Motor neuron (in vitro differentiated cells): ENCODE results near the gene MN1. TPM values are rescaled to one million over a fixed set of nuclear protein-coding genes. Genes with fewer than 3 reads are reported as not detected.

ENCODE experiments used
- ATAC-seq, 8 experiments: fragments of 200-7000 bp; cut with Tn5 transposase; replicated peaks in 6 of 8; 2 replicates each; pipeline ENCODE4 v1.8.0; 2021; ENCODE audit warnings: mild to moderate bottlenecking in 8 of 8, moderate library complexity in 8 of 8
- H3K27ac ChIP-seq, 2 donors: fragments of 250-450 bp; sonication (Bioruptor Pico); 2 replicates each; pipeline ENCODE4 v1.9.0; 2021; ENCODE audit warnings: antibody characterized with exemption in 2 of 2, mild to moderate bottlenecking in 2 of 2, moderate library complexity in 1 of 2
- H3K4me1 ChIP-seq, 2 donors: fragments of 250-450 bp; sonication (Bioruptor Pico); replicated peaks in 1 of 2; 2 replicates each; pipeline ENCODE4 v1.6.1; 2021; ENCODE audit warnings: antibody characterized with exemption in 2 of 2, mild to moderate bottlenecking in 2 of 2, moderate library complexity in 1 of 2
- H3K4me3 ChIP-seq, 5 donors: fragments of 250-450 bp; sonication (Bioruptor Pico); 2 replicates each; pipeline ENCODE4 v1.9.0; 2021; ENCODE audit warnings: antibody characterized with exemption in 5 of 5, mild to moderate bottlenecking in 5 of 5, moderate library complexity in 4 of 5
- WGBS, 10 experiments: fragments of 450-650 bp; shearing (Covaris generic); methylation state at CpG; one replicate each; pipeline ENCODE4 v1.0.0; 2022; 5-methylcytosine and 5-hydroxymethylcytosine counted together
- in situ Hi-C, 9 experiments: fragments of 400-800 bp; cut with MboI; loops; one replicate each; pipeline ENCODE4 v1.15.0; 2021; ENCODE audit warnings: low sequenced_read_pairs in 9 of 9, low pct_unique_long_range_greater_than_20kb in 2 of 9; ENCODE audit not compliant: unreplicated experiment in 9 of 9
- total RNA-seq, 8 experiments: library from RNA; unstranded; fragments of 300-600 nt; gene quantifications; 2 replicates each; pipeline versions ENCODE4 v1.2.3 to v1.2.4, GENCODE V29; 2022

Gene MN1
- total RNA-seq, 8 experiments from 2014 or later, result 4.2 to 11.2 (median 7.8) TPM

GRCh38 chr22:27785831-27786230, 15.7 kb downstream of the MN1 start:
- 44 to 100% (median 83%) methylated on average over 2 to 11 of the region's 12 CpGs; no CpG with 5 or more reads in 1 of the 10 experiments for WGBS, 10 experiments
- in situ Hi-C loops, result no loop called here
- Histone ChIP-seq H3K4me1 (peaks cover 50 to 57% of the 10 kb centered on the region in 2 donors), H3K27ac (no peak overlapping the region), H3K4me3 (no peak overlapping the region)
- no peak for ATAC-seq

DNA sequence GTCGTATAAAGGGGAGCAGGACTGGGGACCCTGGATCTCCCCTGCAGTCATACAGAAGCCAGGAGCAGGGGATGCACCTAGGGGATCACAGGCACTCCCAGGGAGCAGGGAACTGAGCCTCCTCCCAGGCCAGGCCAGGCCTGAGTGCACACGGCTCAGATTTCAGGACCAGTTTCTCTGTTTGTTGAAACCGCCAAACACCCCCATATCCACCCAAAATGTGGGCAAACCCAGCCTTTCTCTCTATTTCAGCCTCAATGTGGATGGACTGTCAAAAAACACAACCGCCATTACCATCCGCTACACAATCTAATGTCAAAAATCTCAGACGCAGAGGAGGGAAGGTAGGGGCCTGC, 17.5 kb downstream of the MN1 start:
- Histone ChIP-seq H3K27ac (no peak overlapping the region), H3K4me3 (no peak overlapping the region), H3K4me1 (peaks cover 37 to 46% of the 10 kb centered on the region in 2 donors)
- in situ Hi-C loops, result no loop called here
- WGBS, 10 experiments, result 21 to 96% (median 73%) methylated on average over 1 to 4 of the region's 6 CpGs; no CpG with 5 or more reads in 2 of the 10 experiments
- ATAC-seq, result peak in 4 of 8 experiments; percentile 18 to 37 (median 24)

- in situ Hi-C loops, result no loop called here
- peak in 1 of 8 experiments; percentile 8 for ATAC-seq
- 64 to 95% (median 87%) methylated on average over 1 to 10 of the region's 13 CpGs; no CpG with 5 or more reads in 1 of the 10 experiments for WGBS, 10 experiments
- Histone ChIP-seq H3K4me3 (no peak overlapping the region), H3K27ac (no peak overlapping the region), H3K4me1 (peaks cover 40 to 50% of the 10 kb centered on the region in 2 donors)
Observed at GRCh38 chr22:27783436-27784119, 18.0 kb downstream of the MN1 start.

DNA sequence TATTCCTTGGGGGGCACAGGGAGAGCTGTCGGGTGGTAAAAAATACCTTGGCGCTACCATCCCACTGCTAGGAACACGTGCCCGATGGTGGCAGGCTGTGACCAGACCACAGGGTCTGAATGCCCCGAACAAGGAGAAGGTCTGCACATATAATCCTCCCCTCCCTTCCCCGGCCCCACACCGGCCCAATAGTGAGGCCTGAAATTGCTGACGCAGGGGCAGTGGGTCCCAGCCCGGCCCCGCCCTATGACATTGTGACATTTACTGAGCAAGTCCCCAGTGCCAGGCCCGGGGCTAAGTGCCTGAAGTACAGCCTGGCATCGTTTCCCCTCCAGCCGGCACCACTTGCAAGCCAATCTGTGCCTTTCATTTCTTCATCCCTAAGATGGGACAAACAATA, 19.5 kb downstream of the MN1 start:
- Histone ChIP-seq H3K27ac (no peak overlapping the region), H3K4me3 (no peak overlapping the region), H3K4me1 (peaks cover 33 to 39% of the 10 kb centered on the region in 2 donors)
- in situ Hi-C loops, result no loop called here
- no peak for ATAC-seq
- WGBS, 10 experiments, result 27 to 100% (median 79%) methylated on average over 1 to 6 of the region's 13 CpGs; no CpG with 5 or more reads in 6 of the 10 experiments

DNA sequence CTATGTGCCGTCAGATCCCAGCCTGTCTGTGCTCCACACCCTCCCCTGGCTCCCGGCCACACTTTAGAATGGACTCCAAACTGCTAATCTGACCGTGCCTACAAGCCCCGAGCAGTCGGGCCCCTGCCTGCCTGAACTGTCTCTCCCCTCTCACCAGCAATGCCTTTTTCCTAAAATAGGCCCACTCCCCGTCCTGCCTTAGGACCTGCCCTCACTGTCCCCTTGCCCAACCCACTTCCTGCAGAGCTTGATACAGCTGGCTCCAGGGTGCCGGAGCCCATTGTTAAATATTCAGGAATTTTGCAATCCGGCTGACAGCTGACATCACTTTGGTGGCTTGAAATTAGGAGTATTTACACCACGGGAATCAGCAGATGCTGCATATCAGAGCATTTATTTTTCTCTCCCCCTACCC, 21.4 kb downstream of the MN1 start:
- Histone ChIP-seq H3K27ac (no peak overlapping the region), H3K4me3 (no peak overlapping the region), H3K4me1 (peaks cover 34 to 37% of the 10 kb centered on the region in 2 donors)
- peak in 3 of 8 experiments; percentile 50 to 79 (median 76) for ATAC-seq
- in situ Hi-C loops, result no loop called here
- 0 to 80% (median 51%) methylated on average over 1 to 6 of the region's 9 CpGs; no CpG with 5 or more reads in 2 of the 10 experiments for WGBS, 10 experiments

DNA sequence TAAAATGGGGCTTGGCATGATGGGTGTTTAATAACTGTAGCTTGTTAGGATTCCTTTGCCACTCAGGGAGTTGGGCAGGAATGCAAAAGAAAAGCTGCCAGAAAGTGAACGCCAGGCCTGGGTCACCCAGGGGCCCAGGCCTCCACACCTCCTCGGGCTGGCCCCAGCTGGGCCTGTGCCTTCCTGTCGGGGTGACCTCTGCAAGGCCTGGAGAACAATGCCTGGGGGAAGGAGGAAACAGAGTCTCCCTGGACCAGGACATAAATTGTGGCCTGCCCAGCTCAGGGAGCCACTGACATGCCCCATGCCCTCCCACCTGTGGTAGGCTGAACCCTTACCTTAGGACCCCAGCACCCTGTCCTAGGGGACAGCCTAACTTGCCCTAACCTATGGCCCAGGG, 21.9 kb downstream of the MN1 start:
- Histone ChIP-seq H3K4me1 (peaks cover 28 to 33% of the 10 kb centered on the region in 2 donors), H3K4me3 (no peak overlapping the region), H3K27ac (no peak overlapping the region)
- ATAC-seq, result no peak
- WGBS, 10 experiments, result 0 to 100% (median 64%) methylated on average over 1 to 3 of the region's 3 CpGs; no CpG with 5 or more reads in 4 of the 10 experiments
- in situ Hi-C loops, result no loop called here

DNA sequence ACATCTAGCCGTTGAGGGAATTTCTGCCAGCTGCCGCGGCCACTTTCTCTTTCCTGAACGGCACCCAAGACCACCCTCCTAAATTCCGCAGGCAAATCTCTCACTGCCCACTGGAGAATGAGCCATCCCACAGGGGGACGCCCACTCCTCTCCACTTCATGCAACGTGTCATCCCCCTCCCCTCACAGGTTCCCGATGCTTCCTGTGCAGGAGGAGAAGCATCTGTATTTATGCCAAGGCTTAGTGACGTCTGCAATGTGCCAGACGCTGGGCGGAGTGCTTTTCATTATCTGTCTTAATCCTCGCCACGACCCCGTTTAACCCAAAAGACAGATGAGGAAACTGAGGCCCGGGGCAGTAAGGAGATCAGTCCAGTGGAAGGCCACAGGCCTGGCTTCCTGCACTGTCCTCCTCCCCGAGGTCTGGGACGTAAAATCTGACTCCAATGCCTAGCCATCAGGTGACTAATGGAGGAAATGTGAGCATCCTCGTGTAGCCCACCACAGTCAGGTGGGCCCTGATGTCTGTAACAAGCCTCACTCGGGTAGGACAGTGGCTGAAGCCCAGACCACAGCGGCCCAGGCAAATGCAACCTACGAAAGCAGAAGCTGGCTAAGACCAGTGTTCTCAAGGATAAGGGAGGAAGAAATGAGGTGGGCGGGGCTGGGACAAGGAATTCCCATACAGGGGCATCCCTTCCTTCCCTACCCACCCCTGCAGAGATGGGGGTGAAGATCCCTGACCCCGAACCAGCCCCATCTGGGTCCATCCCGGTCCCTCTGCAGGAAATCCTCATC, 23.1 kb downstream of the MN1 start:
- no peak overlapping the region for H3K4me3 ChIP-seq
- peaks cover 20 to 26% of the 10 kb centered on the region in 2 donors for H3K4me1 ChIP-seq
- in situ Hi-C loops, result no loop called here
- ATAC-seq, result peak in 4 of 8 experiments; percentile 40 to 48 (median 46)
- 20 to 75% (median 45%) methylated on average over 3 to 11 of the region's 24 CpGs; no CpG with 5 or more reads in 4 of the 10 experiments for WGBS, 10 experiments
- H3K27ac ChIP-seq, result no peak overlapping the region

- Histone ChIP-seq H3K27ac (no peak overlapping the region), H3K4me3 (no peak overlapping the region)
- no peak for ATAC-seq
Observed at GRCh38 chr22:27777128-27777527, 24.4 kb downstream of the MN1 start.

DNA sequence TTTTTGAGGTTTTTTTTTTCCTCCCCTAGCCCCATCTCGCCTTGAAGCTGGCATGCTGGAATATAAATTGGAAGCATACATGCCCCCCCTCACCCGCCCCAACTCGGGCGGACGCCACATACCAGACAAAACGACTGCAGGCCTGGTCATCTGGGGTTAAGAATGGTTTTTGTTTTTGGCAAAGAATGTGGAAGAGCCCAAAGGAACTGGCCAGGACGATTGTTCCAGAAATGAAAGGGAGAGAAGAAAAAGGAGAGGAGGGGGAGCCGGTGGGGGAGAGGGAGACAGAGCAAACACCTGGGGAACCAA, 25.0 kb downstream of the MN1 start:
- Histone ChIP-seq H3K27ac (peak overlapping the region in 1 of 2 donors; percentile 54), H3K4me3 (peak overlapping the region in 1 of 5 donors; percentile 5), H3K4me1 (peaks cover 20 to 26% of the 10 kb centered on the region in 2 donors)
- in situ Hi-C loops, result no loop called here
- ATAC-seq, result peak in 1 of 8 experiments; percentile 7
- WGBS, 10 experiments, result 0 to 48% (median 13%) methylated on average over 1 to 6 of the region's 8 CpGs; no CpG with 5 or more reads in 5 of the 10 experiments

More at GRCh38 chr22:27777128-27777527, 24.4 kb downstream of the MN1 start:
- 54 to 100% (median 86%) methylated on average over 1 to 7 of the region's 9 CpGs; no CpG with 5 or more reads in 2 of the 10 experiments for WGBS, 10 experiments
- in situ Hi-C loops, result no loop called here
- peaks cover 20 to 26% of the 10 kb centered on the region in 2 donors for H3K4me1 ChIP-seq

- Histone ChIP-seq H3K4me1 (peaks cover 20 to 26% of the 10 kb centered on the region in 2 donors), H3K4me3 (peak overlapping the region in 1 of 5 donors; percentile 5), H3K27ac (peak overlapping the region in 1 of 2 donors; percentile 54)
- peak in 7 of 8 experiments; percentile 35 to 59 (median 52) for ATAC-seq
- WGBS, 10 experiments, result 0 to 56% (median 8%) methylated on average over 1 to 15 of the region's 17 CpGs; no CpG with 5 or more reads in 2 of the 10 experiments
- in situ Hi-C loops, result no loop called here
Observed at GRCh38 chr22:27775758-27776649, 25.6 kb downstream of the MN1 start.

- in situ Hi-C loops, result no loop called here
- Histone ChIP-seq H3K27ac (no peak overlapping the region), H3K4me1 (peaks cover 20 to 26% of the 10 kb centered on the region in 2 donors), H3K4me3 (no peak overlapping the region)
- WGBS, 10 experiments, result 78 to 90% (median 86%) methylated on average over 2 to 14 of the region's 18 CpGs; no CpG with 5 or more reads in 3 of the 10 experiments
- ATAC-seq, result no peak
Observed at GRCh38 chr22:27775087-27775698, 26.4 kb downstream of the MN1 start.

GRCh38 chr22:27774200-27774599, 27.4 kb downstream of the MN1 start:
- H3K4me3 ChIP-seq, result no peak overlapping the region
- 67 to 100% (median 80%) methylated on average over 1 to 5 of the region's 9 CpGs; no CpG with 5 or more reads in 7 of the 10 experiments for WGBS, 10 experiments
- no peak overlapping the region for H3K27ac ChIP-seq
- no peak for ATAC-seq
- in situ Hi-C loops, result no loop called here
- peaks cover 20 to 26% of the 10 kb centered on the region in 2 donors for H3K4me1 ChIP-seq
